ENCODE data around the gene ATOH1.

- TF ChIP-seq SUZ12 (IDR thresholded peaks at IDR 0.05) (no peak), BHLHE40 (IDR thresholded peaks at IDR 0.05; ENCODE audit: borderline replicate concordance) (no peak)
Measured at GRCh38 chr4:93828332-93828994, at the start of gene ATOH1.
